NCI-H187 (cell line): ENCODE results near the gene SUSD4.

Experiments
- DNase-seq, 2 experiments: peaks; one replicate each; lab custom pipeline; 2025; lab: John Stamatoyannopoulos, UW

The SUSD4 gene

DNA sequence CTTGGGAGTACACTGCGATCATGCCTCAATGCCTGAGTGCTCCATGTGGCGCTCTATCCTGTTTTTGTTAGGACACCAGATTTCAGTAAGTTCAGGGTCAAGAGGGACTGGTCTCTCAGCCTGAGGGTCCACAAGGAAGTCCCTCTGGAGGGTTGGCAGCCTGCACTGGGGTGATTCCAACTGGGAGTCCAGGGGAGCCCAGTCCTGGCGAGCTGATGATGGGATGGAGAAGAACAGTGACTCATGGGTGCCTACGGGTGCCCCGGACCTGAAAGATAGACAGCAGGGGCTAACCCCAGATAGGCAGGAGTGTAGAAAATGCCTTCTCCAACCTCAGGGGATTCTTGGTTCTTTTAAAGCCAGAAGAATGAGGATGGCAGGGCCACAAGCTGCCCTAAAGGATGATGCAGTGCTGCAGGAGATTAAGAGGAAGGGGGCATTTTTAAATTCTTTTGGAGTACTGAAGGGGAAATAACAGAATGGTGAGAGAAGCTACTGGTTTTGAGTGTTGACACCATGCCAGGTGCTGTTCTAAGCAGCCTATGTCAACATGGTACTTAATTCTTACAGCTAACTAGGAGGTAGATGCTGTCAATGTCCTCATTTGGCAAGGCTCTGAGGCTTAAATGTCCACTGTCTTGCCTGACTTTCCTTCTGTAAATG is 152.5 kb downstream of the SUSD4 start:
- no peak for DNase-seq

DNA sequence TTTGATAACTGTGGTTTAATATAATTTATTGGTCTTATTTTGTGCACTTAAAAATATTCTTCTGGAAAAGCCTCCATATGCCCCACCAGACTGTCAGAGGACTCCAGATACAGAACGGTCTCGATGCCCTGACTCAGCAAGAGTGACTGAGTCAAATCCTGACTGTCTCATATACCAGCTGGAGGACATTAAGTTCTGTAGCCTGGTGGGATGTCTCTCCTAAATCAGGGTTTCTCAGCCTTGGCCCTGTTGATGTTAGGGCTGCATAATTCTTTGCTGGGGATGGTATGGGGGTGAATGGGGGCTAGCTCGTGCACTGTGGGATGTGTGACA is 153.2 kb downstream of the SUSD4 start:
- no peak for DNase-seq

DNA sequence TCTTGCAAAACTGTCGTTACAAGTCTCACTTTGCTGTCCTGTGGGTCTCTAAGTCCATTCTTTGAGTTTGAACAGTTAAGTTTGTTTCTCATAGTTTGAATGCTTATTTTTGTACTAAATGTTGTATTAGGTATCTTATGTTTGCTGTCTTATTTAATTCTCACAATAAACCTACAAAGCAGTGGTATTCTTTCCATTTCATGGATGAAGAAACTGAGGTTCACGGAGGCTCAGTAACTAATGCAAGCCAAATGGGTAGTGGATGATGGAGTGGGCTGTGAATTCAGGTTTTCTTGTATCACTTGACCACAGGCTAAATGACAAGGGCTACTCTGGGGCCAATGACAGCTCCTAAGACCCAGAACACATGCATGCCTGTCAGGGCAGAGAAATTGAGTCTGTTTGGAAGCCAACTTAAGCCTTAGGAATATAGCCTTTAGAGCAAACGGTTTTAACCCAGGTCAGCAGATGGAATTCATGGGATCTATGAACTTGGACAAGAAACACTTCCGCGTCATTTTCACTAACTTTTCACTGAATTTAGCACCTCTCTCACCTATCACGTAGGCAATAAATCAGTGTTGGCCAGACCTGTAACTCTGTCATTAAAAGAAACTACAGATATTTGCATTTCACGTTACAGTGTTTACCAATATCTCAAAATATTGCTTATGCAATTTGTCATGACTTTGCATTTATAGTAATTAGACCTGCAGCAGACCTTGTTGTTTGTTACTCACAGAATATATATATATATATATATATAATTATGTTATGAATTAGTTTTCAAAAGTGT is 153.8 kb downstream of the SUSD4 start:
- DNase-seq = no peak

DNA sequence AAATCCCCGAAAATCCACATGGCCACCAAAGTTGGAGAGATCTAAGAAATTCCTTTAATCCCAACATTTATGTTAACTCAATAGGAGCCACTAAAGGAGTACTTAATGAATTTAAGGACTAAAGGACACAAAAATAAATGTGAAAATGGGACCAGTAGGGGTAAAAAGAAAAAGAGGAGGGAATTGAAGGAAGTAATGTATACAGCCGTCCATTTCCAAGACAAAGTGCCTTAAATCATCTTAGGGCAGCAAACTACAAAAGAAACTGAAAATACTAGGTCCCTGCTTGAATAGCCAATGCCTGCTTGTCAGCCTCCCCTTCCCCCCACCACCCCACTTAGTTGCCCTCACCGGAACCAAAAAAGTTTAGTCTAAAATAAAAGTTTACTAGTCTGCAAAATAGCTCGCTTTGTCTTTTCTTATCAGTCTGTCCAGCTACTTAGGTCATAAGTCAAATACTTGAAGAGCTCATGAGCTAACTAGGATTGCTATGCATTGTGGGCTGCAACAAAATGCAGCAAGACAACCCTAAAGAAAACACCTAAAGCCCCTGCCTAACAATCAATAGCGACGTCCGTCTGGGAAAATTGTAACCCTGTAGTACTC is 154.6 kb downstream of the SUSD4 start:
- DNase-seq = no peak

GRCh38 chr1:223208164-223209076 is 155.6 kb downstream of the SUSD4 start:
- DNase-seq = no peak

GRCh38 chr1:223207293-223208066 is 156.5 kb downstream of the SUSD4 start:
- no peak for DNase-seq

DNA sequence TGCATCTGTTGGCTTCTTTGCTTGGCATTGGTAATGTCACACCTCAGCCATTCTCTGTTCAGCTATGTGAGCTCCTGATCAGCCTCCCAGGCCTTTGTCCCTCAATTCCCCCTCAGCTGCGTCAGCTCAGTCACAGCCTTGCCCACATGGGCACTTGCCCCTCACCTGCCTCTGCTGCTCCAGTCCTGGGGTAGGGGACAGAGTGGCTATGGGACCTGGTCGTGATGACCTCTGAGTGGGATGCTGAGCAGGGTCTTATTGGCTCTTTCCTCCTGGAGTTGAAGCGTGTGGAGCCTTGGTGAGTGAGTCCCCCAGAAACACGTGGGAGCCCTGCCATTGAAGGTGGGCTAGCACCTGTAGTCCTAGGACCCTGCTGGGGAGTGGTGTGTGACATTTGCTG is 159.6 kb downstream of the SUSD4 start:
- no peak for DNase-seq

- DNase-seq = no peak
Measured at GRCh38 chr1:223203694-223204093, 160.3 kb downstream of the SUSD4 start.

DNA sequence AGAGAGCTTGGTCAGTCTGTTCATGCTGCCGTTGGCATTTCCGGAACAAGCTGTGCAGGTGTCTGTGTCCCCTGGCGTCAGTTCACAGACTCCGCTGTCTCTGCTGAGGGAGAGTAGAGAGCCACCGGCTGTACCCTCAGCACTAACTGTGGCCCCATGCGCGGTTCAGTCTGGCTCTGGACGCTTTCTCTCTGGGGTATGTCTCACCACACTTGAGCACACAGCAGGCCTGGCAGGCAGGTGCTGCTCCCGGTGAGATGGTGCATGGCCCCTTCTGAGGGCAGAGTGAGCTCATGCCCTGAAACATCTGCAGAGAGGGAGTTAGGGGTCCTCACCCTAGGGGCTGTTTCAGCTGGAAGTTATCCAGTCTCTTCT is 161.0 kb downstream of the SUSD4 start:
- DNase-seq = no peak

GRCh38 chr1:223202376-223203033 is 161.5 kb downstream of the SUSD4 start:
- no peak for DNase-seq

DNA sequence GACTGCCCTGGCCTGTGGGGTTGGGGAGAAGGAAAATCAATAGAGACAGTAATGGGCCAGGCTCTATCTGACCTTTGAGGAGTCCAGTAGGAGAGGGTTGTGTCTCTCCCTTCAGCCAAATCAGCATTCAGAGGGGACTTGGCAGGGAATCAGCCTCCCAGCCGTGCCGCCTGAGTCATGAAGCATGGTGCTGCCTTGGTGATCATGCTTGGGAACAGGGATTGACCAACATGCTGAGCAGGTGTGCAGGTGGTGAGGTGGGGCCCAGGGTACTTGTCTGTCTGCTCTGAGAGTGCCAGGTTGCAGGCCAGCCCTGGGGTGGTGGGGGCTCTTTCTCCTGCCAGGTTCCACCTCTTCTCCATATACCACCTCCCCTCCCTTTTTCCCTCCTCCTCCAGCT is 162.0 kb downstream of the SUSD4 start:
- no peak for DNase-seq

DNA sequence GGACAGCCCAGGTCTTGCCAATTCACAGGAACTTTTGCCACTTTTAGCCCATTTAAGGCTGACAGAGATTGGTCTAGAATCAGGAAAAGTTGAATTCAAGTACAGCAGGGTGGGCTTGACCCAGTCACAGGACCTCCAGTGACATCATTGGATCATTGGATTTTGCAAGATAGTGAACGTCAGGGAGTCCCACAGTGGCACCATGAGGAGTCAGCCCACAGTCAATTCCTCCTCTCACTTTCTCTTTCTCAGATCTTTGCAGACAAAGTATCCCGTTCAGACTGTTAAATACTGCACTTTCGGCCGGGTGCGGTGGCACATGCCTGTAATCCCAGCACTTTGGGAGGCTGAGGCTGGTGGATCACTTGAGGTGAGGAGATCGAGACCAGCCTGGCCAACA is 163.1 kb downstream of the SUSD4 start:
- DNase-seq = no peak

GRCh38 chr1:223199094-223199647 is 164.8 kb downstream of the SUSD4 start:
- no peak for DNase-seq

DNA sequence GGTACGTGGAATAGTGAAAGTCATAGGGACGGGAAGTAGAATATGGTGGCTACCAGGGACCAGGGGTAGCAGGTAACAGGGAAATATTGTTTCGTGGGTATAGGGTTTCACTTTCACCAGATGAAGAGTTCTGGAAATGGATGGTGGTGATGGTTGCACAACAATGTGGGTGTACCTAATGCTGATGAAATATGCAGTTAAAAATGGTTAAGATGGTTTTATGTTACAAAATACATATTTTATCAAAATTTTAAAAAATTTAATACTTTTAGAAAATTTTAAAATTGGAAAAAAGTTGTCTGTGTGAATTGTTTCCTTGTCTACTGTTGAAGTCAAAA is 165.4 kb downstream of the SUSD4 start:
- DNase-seq = no peak

- DNase-seq = no peak
Measured at GRCh38 chr1:223197923-223198627, 165.9 kb downstream of the SUSD4 start.

DNA sequence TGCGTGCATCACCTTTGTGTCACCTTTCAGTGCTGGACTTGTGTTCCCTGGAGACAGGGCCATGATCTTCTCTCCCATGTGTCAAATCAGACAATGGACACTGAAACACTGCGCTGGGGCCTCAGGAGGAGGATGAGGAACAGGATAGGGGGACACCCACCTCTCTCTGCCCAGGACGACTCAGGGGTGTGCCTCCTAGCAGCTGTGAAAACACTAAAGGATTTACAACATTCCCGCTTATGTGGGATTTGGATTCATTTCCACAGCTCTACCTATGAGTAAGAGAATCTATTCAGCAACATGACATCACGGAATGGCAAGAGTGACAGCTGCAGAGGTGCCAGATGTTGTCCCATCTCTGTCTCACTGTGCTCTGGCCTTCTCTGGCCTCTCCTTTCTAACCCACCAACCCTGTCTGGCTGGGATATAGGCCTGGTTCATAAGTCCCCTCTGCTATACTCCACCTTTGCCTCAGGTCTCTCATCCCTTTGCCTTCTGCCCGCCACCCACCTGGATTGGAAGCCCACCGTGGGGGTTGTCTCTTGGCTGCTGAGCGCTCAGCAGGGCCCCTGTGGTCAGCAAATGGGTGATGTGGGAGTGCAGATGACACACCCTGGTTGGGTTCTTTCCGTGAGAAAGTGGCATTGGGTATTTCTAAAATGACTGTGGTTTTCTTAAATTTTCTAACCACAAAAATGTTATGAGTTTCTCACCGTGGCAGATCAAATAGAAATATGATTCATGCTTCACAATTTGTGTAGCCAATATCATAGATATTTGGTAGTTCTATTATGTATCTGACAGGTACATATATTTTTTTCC is 173.9 kb downstream of the SUSD4 start:
- no peak for DNase-seq

GRCh38 chr1:223189525-223189902 is 174.5 kb downstream of the SUSD4 start:
- DNase-seq = no peak

DNA sequence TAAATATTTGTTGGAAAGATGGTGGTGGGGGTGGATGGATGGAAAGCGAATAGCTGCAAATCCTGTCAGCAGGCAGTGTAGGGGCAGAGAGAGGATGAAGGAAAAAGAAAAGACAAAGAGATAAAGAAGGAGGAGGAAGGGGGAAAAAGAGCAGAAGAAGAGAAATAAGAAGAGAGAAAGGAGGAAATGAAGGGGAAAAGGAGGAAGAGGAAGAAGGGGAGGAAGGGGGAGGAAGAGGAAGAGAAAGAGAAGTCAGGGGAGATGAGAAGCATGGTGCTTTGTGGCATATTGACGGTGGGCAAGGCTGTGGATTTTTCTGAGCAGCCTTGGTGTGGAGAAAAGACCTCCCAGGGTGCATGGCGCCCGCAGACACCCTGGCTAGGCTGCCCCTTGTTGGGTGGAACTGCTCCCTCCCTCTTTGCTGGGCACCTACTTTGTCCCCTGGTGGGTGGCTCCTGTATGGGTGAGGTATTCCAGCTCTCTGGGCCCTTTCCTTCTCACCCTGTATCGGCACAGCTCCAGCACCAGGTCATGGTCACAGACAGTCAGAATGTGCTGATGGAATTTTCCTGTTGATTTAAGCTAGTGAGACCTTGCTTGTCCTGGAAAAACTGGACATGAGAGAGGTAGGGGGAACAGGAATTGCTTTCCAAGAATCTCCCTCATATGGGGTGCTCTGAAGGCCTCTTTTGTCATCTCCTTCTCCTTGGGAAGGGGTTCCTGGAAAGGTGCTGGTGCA is 175.2 kb downstream of the SUSD4 start:
- DNase-seq = no peak

- DNase-seq = no peak
Measured at GRCh38 chr1:223186800-223187199, 177.2 kb downstream of the SUSD4 start.
